ENCODE results near the gene GRWD1.

Gene GRWD1

GRCh38 chr19:48445606-48446481 is at the start of gene GRWD1:
Gene GRWD1 (plus strand): TSS chr19:48445983. CDS start chr19:48446006, 23 bp downstream.
- peak; percentile 89 for DNase-seq (ENCODE audit: low read depth in 2 of 2)

GRCh38 chr19:48396016-48396823 is 49.6 kb upstream of the GRWD1 start:
- no peak for DNase-seq (ENCODE audit: low read depth in 2 of 2)

- DNase-seq (ENCODE audit: low read depth in 2 of 2) = no peak
Measured at GRCh38 chr19:48396824-48397176, 49.0 kb upstream of the GRWD1 start.

- no peak for DNase-seq (ENCODE audit: low read depth in 2 of 2)
Measured at GRCh38 chr19:48397263-48398101, 48.3 kb upstream of the GRWD1 start.

GRCh38 chr19:48398102-48398374 is 47.7 kb upstream of the GRWD1 start:
- DNase-seq (ENCODE audit: low read depth in 2 of 2) = no peak

- peak; percentile 58 to 62 for DNase-seq (ENCODE audit: low read depth in 2 of 2)
Measured at GRCh38 chr19:48398375-48399235, 47.2 kb upstream of the GRWD1 start.

GRCh38 chr19:48400018-48400742 is 45.6 kb upstream of the GRWD1 start:
- no peak for DNase-seq (ENCODE audit: low read depth in 2 of 2)

- no peak for DNase-seq (ENCODE audit: low read depth in 2 of 2)
Measured at GRCh38 chr19:48401287-48401686, 44.5 kb upstream of the GRWD1 start.

- no peak for DNase-seq (ENCODE audit: low read depth in 2 of 2)
Measured at GRCh38 chr19:48403606-48404005, 42.2 kb upstream of the GRWD1 start.

- DNase-seq (ENCODE audit: low read depth in 2 of 2) = no peak
Measured at GRCh38 chr19:48405010-48405659, 40.6 kb upstream of the GRWD1 start.

GRCh38 chr19:48405850-48406249 is 39.9 kb upstream of the GRWD1 start:
- no peak for DNase-seq (ENCODE audit: low read depth in 2 of 2)

- no peak for DNase-seq (ENCODE audit: low read depth in 2 of 2)
Measured at GRCh38 chr19:48413879-48414587, 31.8 kb upstream of the GRWD1 start.

GRCh38 chr19:48415395-48415794 is 30.4 kb upstream of the GRWD1 start:
- DNase-seq (ENCODE audit: low read depth in 2 of 2) = no peak

GRCh38 chr19:48415806-48416221 is 30.0 kb upstream of the GRWD1 start:
- DNase-seq (ENCODE audit: low read depth in 2 of 2) = no peak

- DNase-seq (ENCODE audit: low read depth in 2 of 2) = no peak
Measured at GRCh38 chr19:48417421-48417820, 28.4 kb upstream of the GRWD1 start.

GRCh38 chr19:48418317-48419064 is 27.3 kb upstream of the GRWD1 start:
- DNase-seq (ENCODE audit: low read depth in 2 of 2) = no peak

GRCh38 chr19:48419158-48419920 is 26.4 kb upstream of the GRWD1 start:
- DNase-seq (ENCODE audit: low read depth in 2 of 2) = no peak

- DNase-seq (ENCODE audit: low read depth in 2 of 2) = no peak
Measured at GRCh38 chr19:48421548-48421947, 24.2 kb upstream of the GRWD1 start.
